HTR-8/SVneo (cell line): Measurements from ENCODE around the gene EIF3K.
A peak's percentile ranks its signal among the peaks of the same experiment; 100 is the strongest.
"Not testable (repeated sequence)": the region's sequence is repeated elsewhere in the genome, so short reads cannot be mapped to it uniquely, and the experiment has no call there.

Experiments used
- DNase-seq: peaks from one replicate; pipeline ENCODE4 v3.0.0; 2011; ENCODE audit warnings: low spot score, mixed read lengths; ENCODE audit not compliant: insufficient read length
- FAIRE-seq: peaks from 2 replicates; lab custom pipeline; 2011; peaks lifted over from hg19 to GRCh38; lab: Jason Lieb, UNC

Gene EIF3K

GRCh38 chr19:38617283-38617763 lies 1.7 kb upstream of the EIF3K start:
- no peak for FAIRE-seq
- no peak for DNase-seq

- no peak for DNase-seq
- FAIRE-seq = peak; percentile 67
Measured at GRCh38 chr19:38617764-38618589, 1.0 kb upstream of the EIF3K start, which contains the start of gene MAP4K1. MAP4K1 (minus strand) TSS chr19:38617953; CDS start chr19:38617895, 58 bp downstream.

- FAIRE-seq (no peak), DNase-seq (no peak)
Measured at GRCh38 chr19:38619361-38620174, 580 bp downstream of the EIF3K start.

GRCh38 chr19:38624822-38625221 lies 5.8 kb downstream of the EIF3K start:
- no peak for DNase-seq
- FAIRE-seq = no peak

GRCh38 chr19:38626401-38626800 lies 7.4 kb downstream of the EIF3K start:
- DNase-seq = no peak
- no peak for FAIRE-seq

GRCh38 chr19:38629568-38629967 lies 10.6 kb downstream of the EIF3K start:
- DNase-seq (no peak), FAIRE-seq (no peak)

- not testable (repeated sequence) for DNase-seq, FAIRE-seq
Measured at GRCh38 chr19:38631301-38631700, 12.3 kb downstream of the EIF3K start.

- DNase-seq, FAIRE-seq: not testable (repeated sequence)
Measured at GRCh38 chr19:38631811-38632475, 13.0 kb downstream of the EIF3K start.

GRCh38 chr19:38632476-38633213 lies 13.7 kb downstream of the EIF3K start:
- DNase-seq = no peak
- FAIRE-seq = no peak

GRCh38 chr19:38634757-38635482 lies 15.9 kb downstream of the EIF3K start:
- DNase-seq (peak; percentile 73), FAIRE-seq (no peak)

- DNase-seq (no peak), FAIRE-seq (no peak)
Measured at GRCh38 chr19:38635483-38636399, 16.8 kb downstream of the EIF3K start.

GRCh38 chr19:38638461-38638860 lies 19.5 kb downstream of the EIF3K start:
- no peak for DNase-seq
- FAIRE-seq = no peak

GRCh38 chr19:38639679-38640078 lies 20.7 kb downstream of the EIF3K start:
- FAIRE-seq = no peak
- DNase-seq = no peak

- FAIRE-seq (no peak), DNase-seq (no peak)
Measured at GRCh38 chr19:38640368-38640767, 21.4 kb downstream of the EIF3K start.

- FAIRE-seq = no peak
Measured at GRCh38 chr19:38642176-38642575, 23.2 kb downstream of the EIF3K start.

GRCh38 chr19:38644719-38645118 lies 25.7 kb downstream of the EIF3K start:
- FAIRE-seq (no peak), DNase-seq (no peak)

More at GRCh38 chr19:38642176-38642575, 23.2 kb downstream of the EIF3K start:
- DNase-seq = no peak

- DNase-seq (peak; percentile 94), FAIRE-seq (peak; percentile 86)
Measured at GRCh38 chr19:38647368-38647965, 28.5 kb downstream of the EIF3K start, which contains the start of gene ACTN4. ACTN4 (plus strand) TSS chr19:38647649; CDS start chr19:38647746, 97 bp downstream.
